NCI-H510A (cell line): ENCODE measurements around the gene SNRNP25.
"Not testable (repeated sequence)": the region's sequence is repeated elsewhere in the genome, so short reads cannot be mapped to it uniquely, and the experiment has no call there.

Experiments used
- DNase-seq: peaks from one replicate; lab custom pipeline; 2025; lab: John Stamatoyannopoulos, UW

The SNRNP25 gene

GRCh38 chr16:53346-54236, at the start of gene SNRNP25, which contains the start of gene POLR3K:
Gene SNRNP25, plus strand, starts transcription at chr16:53828. Its CDS starts 189 bp downstream, at chr16:54017.
Gene POLR3K, minus strand, starts transcription at chr16:53608. Its CDS starts 22 bp downstream, at chr16:53586.
- DNase-seq: peak; percentile 89

GRCh38 chr16:9903-10665, 43.5 kb upstream of the SNRNP25 start:
- no peak for DNase-seq

GRCh38 chr16:10772-11171, 42.9 kb upstream of the SNRNP25 start:
- DNase-seq: peak; percentile 36

- DNase-seq: not testable (repeated sequence)
These were observed 36.4 kb upstream of the SNRNP25 start for GRCh38 chr16:17062-17765.

GRCh38 chr16:20886-21285, 32.7 kb upstream of the SNRNP25 start:
- DNase-seq: not testable (repeated sequence)

DNA sequence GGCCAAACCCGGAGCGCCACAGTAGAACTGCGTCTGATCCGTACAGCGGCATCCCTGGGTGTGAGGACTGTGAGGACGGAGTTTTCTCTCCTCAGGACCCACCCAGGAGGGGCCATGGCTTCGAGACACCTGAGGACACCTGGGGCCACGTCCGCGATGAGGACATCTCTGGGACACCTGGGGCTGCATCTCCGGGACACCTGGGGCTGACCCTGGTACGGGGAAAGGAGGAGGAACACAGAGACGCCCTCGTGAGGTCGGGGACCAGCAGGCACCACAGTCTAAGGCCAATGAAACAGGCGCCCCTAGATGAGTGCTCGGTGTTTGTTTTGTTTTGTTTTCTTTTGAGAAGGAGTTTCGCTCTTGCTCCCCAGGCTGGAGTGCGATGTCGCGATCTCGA, 29.5 kb upstream of the SNRNP25 start:
- DNase-seq: not testable (repeated sequence)

DNA sequence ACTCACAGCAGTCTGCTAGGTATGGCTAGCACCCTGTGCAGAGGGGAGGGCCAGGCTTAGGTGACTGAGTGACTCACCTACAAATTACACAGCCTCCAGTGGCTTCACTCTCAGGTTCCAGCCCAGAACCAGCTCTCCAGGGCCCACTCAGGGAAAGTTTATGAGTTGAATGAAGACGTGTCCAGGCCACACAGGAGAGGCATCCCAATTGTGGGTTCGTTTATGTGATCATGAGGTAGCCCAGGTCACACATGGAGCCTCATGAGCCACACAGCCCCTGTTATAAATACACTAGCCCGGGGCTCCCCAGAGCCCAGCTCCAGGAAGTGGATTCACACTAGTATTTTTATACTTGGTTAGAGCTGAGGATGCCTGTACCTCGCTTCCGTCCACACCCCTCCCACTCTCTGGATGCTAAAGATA, 27.7 kb upstream of the SNRNP25 start:
- DNase-seq: not testable (repeated sequence)

DNA sequence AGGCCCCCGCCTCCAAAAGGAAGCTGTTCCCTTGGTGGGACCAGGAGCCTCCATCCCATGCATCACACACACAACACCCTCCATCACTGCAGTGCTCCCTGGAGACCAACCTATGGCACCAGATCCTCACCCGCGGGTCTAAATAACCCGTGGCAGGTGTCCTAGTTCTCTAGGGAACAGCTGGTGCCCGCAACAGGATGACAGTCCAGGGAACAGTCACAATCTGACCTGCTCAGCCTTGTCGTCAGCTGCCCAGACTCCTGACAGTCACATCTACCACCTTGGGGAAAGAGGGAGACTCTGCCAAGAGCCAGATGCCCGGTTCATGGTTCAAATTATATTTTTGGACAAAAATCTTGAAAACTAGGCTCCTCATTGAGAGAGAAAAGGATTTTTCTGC, 23.0 kb upstream of the SNRNP25 start:
- not testable (repeated sequence) for DNase-seq

GRCh38 chr16:33154-33876, 20.3 kb upstream of the SNRNP25 start:
- not testable (repeated sequence) for DNase-seq

DNA sequence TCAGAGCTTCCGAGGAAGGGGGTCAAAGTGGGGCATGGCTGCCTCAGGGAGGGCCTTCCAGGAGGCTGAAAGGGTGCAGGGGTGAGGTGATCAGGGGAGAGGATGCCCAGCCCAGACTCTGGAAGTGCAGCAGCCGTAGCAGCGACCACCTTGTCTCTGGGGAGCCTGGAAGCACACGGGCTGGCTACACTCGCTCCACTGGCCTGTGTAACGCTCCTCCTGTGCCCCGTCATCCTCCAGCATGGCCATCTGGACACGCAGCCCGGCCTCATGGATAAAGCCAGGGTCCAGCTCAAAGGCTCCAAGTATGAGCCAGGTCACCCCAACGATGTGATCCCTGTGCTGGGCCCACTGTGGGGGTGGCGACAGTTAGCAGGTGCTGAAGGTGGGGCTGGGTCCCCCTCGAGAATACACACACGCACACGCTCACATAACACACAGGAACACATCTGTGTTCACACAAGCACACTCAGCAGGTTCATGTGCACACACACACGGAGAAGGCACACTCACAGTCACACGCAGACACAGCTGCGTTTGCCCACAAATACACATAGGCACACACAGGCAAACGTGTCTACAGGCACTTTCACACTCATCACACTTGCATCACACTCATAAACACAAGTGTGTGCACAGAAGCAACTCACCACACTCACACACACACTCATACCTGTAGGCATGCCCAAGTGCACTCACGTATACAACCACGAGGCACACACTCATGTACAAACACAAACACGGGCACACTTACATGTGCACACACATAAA, 19.6 kb upstream of the SNRNP25 start:
- no peak for DNase-seq

DNA sequence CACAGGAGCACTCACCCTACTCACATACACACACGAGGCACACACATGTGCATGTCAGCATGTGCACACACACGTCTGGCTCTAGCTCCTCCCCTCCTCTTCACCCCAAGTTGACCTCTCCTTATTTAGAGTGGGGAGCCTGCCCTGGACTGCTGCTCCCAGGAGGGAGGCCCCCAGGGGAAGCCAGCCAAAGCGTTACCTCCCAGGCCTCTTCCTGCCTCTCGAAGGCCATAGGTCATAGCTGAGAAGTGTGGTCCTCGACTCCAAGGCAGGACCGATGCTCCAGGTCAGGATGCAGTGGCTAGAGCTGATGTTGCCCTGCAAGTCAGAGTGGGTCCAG, 19.0 kb upstream of the SNRNP25 start:
- DNase-seq: no peak

- no peak for DNase-seq
These were observed 18.5 kb upstream of the SNRNP25 start for GRCh38 chr16:35011-35677.

DNA sequence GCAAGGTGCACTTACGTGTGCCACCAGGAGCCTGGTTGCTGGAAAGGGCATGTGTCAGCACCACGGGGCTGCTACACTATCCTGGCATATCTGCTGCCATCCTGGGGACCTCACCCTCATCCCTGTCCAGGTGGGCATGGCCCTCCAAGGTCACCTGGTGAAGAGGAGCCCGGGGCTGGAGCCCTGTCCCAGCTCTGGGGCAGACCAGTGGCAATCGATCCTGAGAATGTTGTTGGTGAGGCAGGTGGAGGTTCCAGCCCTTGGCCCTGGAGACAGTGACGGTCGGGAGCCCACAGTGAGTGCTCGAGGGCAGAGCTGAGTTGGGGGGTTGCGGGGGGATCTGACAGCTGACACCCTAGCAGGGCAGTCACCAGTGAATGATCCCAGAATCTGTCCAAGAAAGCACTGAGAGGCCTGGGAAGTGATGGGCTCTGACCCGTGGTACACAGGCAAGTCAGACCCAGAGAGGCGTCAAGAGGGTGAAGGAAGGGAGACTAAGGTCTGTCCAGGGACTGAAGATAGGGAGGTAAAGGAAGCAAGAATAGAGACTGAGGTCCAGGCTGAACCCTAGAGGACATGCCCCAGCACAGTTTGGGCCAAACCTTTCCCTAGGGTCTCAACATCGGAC, 17.8 kb upstream of the SNRNP25 start:
- DNase-seq: no peak

DNA sequence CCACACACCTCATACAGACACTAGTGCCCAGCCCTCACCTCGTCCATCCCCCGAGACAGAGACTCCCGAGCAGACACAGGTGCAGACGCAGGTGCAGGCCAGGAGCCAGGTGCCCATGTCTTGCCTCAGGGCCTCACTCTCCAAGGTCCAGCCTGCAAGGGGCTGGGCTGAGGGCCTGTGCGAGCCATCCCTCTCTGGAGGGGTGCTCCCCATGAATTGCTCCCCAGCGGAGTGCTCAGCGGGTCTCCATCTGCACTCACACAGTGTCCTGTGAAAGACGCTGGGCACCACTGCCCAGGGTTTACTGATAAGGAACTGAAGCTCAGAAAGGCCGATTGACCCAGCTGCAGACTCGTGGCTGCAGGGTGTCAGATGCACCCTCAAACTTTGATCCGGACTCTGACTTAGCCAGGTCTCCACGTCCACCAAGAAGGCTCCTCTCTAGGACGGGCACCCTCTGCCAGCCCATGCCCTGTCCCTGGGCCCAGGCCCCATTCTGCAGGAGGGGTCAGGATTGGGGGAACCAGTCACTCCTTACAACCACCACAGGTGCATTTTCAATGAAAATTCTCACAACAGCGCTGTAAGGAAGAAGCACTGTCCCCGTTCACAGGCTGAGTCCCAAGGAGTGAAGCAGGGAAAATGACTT, 17.2 kb upstream of the SNRNP25 start:
- DNase-seq: no peak

DNA sequence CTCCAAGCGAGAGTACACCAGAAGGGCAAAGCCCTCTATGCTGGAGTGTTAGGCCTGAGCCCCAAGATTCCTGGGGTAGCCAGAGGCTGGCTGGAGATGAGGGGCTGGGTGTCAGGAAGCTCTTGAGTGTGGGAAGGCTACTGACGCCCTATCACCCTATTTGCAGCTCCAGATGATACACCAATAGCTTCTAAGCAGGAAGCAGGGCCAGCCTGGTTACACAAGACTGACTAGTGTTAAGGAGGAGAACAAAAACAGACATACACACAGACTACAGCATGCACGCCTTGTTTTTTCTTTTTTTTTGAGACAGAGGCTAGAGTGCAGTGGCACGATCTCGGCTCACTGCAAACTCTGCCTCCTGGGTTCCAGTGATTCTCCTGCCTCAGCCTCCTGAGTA, 16.1 kb upstream of the SNRNP25 start:
- no peak for DNase-seq

DNA sequence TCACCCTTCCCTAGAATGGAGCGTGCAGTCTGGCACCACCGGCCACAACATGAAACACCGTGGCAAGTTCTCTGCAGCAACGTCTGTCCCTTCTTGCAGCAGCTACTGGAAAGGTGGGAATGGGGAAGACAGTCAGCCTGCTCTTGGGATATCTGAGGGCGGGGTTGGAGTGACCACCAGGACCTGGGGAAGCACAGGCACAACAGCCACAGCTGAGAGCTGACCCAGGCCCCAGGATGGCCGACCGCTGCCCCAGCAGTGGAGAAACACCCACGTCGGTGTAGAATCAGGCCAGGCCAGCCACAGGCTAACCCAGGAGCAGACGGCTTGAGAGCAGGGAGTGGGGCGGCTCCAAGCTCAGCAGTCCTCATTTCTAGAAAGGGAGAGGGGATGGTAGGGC, 15.4 kb upstream of the SNRNP25 start:
- DNase-seq: not testable (repeated sequence)

GRCh38 chr16:38941-39892, 14.4 kb upstream of the SNRNP25 start:
- DNase-seq: peak; percentile 32

DNA sequence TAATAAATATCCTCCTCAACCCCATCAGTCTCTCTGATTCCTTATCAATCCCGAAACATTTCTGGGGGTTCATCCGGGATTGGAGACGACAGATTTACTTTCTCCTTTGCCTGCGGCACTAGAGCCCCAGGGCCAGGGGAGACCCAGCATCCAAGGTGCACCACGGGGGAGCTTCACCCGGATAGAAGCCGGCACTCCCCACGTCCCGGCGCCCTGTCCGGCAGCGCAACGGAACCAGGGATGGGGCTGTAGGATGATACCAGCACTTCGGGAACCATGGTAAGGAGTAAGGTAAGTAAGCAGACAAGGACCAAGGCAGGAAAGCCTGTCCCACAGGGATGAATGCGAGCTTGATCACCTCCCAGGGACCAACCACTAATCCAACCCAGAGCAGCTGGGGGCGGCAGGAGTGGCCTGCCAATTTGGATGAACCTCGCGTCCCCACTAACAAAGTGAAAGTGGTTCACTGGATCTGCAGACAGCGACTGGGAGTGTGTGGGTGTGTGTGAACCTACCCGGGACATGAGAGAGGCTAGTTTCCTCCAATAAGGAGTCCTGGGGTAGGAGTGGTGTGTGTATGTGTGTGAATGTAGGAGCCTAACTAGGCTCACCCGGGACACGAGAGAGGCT, 12.1 kb upstream of the SNRNP25 start:
- no peak for DNase-seq
